ENCODE data around the gene ZNF783.
"Not testable (repeated sequence)": the region's sequence is repeated elsewhere in the genome, so short reads cannot be mapped to it uniquely, and the experiment has no call there.

ZNF783 gene

GRCh38 chr7:149241696-149242095 is 20.3 kb upstream of the ZNF783 start:
- no peak for DNase-seq

- DNase-seq = no peak
Measured at GRCh38 chr7:149245244-149245643, 16.8 kb upstream of the ZNF783 start.

- DNase-seq = no peak
Measured at GRCh38 chr7:149245744-149246143, 16.3 kb upstream of the ZNF783 start.

GRCh38 chr7:149248777-149249176 is 13.2 kb upstream of the ZNF783 start:
- no peak for DNase-seq

GRCh38 chr7:149250151-149250550 is 11.8 kb upstream of the ZNF783 start:
- not testable (repeated sequence) for DNase-seq

- not testable (repeated sequence) for DNase-seq
Measured at GRCh38 chr7:149251518-149251917, 10.5 kb upstream of the ZNF783 start.

- no peak for DNase-seq
Measured at GRCh38 chr7:149252378-149252777, 9.6 kb upstream of the ZNF783 start.

- no peak for DNase-seq
Measured at GRCh38 chr7:149253665-149254064, 8.3 kb upstream of the ZNF783 start.

- no peak for DNase-seq
Measured at GRCh38 chr7:149254181-149254858, 7.7 kb upstream of the ZNF783 start.

- no peak for DNase-seq
Measured at GRCh38 chr7:149255174-149255573, 6.8 kb upstream of the ZNF783 start.

- DNase-seq = no peak
Measured at GRCh38 chr7:149256568-149256967, 5.4 kb upstream of the ZNF783 start.

GRCh38 chr7:149257146-149257545 is 4.8 kb upstream of the ZNF783 start:
- DNase-seq = no peak

- DNase-seq = no peak
Measured at GRCh38 chr7:149261316-149261828, 624 bp upstream of the ZNF783 start.

- DNase-seq = no peak
Measured at GRCh38 chr7:149266451-149266850, 4.5 kb downstream of the ZNF783 start.

GRCh38 chr7:149267733-149268132 is 5.7 kb downstream of the ZNF783 start:
- no peak for DNase-seq

GRCh38 chr7:149274424-149274823 is 12.4 kb downstream of the ZNF783 start:
- not testable (repeated sequence) for DNase-seq

GRCh38 chr7:149277871-149278270 is 15.9 kb downstream of the ZNF783 start:
- DNase-seq = no peak

GRCh38 chr7:149278396-149278795 is 16.4 kb downstream of the ZNF783 start:
- DNase-seq = no peak

GRCh38 chr7:149279111-149279743 is 17.2 kb downstream of the ZNF783 start:
- no peak for DNase-seq

- no peak for DNase-seq
Measured at GRCh38 chr7:149280151-149280550, 18.2 kb downstream of the ZNF783 start.

GRCh38 chr7:149280661-149281507 is 18.9 kb downstream of the ZNF783 start:
- no peak for DNase-seq

GRCh38 chr7:149281508-149282330 is 19.7 kb downstream of the ZNF783 start:
- DNase-seq = no peak

GRCh38 chr7:149282331-149282655 is 20.3 kb downstream of the ZNF783 start:
- DNase-seq = no peak
